Uterus (tissue), 2 donors: ENCODE data around the gene ABT1.

Experiments
- POLR2A ChIP-seq, 2 donors: fragments of 450-650 bp; IDR thresholded peaks; one replicate each; pipeline ENCODE4 v1.6.1; 2016; ENCODE audit warnings: antibody characterized with exemption in 2 of 2, mild to moderate bottlenecking in 1 of 2, moderate library complexity in 1 of 2
- TF ChIP-seq, protein P1 (sequence below), 4 experiments: fragments of 200-600 bp in 2 of 4; fragments of 450-650 bp in 2 of 4; sonication (generic) in 2 of 4; IDR thresholded peaks; one replicate each; pipeline ENCODE4 v1.5.1; 2016 to 2019; ENCODE audit warnings: antibody characterized with exemption in 4 of 4, mild to moderate bottlenecking in 2 of 4, moderate library complexity in 1 of 4

- TF ChIP-seq, protein P1, sequence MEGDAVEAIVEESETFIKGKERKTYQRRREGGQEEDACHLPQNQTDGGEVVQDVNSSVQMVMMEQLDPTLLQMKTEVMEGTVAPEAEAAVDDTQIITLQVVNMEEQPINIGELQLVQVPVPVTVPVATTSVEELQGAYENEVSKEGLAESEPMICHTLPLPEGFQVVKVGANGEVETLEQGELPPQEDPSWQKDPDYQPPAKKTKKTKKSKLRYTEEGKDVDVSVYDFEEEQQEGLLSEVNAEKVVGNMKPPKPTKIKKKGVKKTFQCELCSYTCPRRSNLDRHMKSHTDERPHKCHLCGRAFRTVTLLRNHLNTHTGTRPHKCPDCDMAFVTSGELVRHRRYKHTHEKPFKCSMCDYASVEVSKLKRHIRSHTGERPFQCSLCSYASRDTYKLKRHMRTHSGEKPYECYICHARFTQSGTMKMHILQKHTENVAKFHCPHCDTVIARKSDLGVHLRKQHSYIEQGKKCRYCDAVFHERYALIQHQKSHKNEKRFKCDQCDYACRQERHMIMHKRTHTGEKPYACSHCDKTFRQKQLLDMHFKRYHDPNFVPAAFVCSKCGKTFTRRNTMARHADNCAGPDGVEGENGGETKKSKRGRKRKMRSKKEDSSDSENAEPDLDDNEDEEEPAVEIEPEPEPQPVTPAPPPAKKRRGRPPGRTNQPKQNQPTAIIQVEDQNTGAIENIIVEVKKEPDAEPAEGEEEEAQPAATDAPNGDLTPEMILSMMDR (IDR thresholded peaks at IDR 0.05): no peak
- TF ChIP-seq POLR2A (IDR thresholded peaks at IDR 0.05): no peak
These were observed 18.5 kb upstream of the ABT1 start for GRCh38 chr6:26578279-26578678.
